ENCODE data around the gene HS6ST2.
A peak's percentile ranks its signal among the peaks of the same experiment; 100 is the strongest.

DNA sequence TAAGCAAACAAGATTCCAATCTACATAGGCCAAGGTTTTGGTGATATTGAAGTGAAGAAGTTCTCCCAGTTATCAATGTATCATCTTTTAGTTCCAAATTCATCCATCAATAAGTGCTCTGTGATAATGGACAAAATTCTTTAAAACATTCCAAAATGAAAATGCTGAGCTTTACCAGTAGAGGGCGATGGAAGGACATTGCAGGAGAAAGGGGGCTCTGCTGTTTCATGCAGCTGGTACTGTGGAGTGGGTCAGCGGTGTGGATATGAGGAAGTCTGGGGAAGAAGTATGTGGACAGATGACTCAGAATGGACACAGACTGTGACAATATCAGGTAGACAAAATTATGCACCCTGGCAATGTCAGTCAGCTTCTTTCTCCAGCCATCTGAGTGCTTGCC is 46.6 kb upstream of the HS6ST2 start:
- TF ChIP-seq POLR2AphosphoS5 (IDR thresholded peaks at IDR 0.05; ENCODE audit: low read depth, low read length) (no peak), POLR2A (IDR thresholded peaks at IDR 0.05; ENCODE audit: borderline replicate concordance, extremely low read depth, insufficient read depth, insufficient read length) (no peak), EZH2phosphoT487 (IDR thresholded peaks at IDR 0.05; ENCODE audit: borderline replicate concordance) (no peak), RAD21 (IDR thresholded peaks at IDR 0.05; ENCODE audit: low read depth) (peak; percentile 64), EGR1 (IDR thresholded peaks at IDR 0.05; ENCODE audit: low read depth) (no peak), YY1 (IDR thresholded peaks at IDR 0.05; ENCODE audit: extremely low read depth, insufficient replicate concordance, low read depth, low read length) (no peak), ZFX (IDR thresholded peaks at IDR 0.05) (no peak), ZNF274 (IDR thresholded peaks at IDR 0.05; ENCODE audit: low read depth, low read length) (no peak), EZH2 (IDR thresholded peaks at IDR 0.05) (no peak), SIN3A (IDR thresholded peaks at IDR 0.05; ENCODE audit: low read depth) (no peak), CEBPB (IDR thresholded peaks at IDR 0.05; ENCODE audit: low read depth) (no peak)
- TF ChIP-seq, protein P1, sequence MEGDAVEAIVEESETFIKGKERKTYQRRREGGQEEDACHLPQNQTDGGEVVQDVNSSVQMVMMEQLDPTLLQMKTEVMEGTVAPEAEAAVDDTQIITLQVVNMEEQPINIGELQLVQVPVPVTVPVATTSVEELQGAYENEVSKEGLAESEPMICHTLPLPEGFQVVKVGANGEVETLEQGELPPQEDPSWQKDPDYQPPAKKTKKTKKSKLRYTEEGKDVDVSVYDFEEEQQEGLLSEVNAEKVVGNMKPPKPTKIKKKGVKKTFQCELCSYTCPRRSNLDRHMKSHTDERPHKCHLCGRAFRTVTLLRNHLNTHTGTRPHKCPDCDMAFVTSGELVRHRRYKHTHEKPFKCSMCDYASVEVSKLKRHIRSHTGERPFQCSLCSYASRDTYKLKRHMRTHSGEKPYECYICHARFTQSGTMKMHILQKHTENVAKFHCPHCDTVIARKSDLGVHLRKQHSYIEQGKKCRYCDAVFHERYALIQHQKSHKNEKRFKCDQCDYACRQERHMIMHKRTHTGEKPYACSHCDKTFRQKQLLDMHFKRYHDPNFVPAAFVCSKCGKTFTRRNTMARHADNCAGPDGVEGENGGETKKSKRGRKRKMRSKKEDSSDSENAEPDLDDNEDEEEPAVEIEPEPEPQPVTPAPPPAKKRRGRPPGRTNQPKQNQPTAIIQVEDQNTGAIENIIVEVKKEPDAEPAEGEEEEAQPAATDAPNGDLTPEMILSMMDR (IDR thresholded peaks at IDR 0.05 in 2 of 3, conservative IDR thresholded peaks at IDR 0.05 in 1 of 3; ENCODE audit: borderline replicate concordance in 1 of 3, insufficient read depth in 1 of 3, low read depth in 2 of 3, low read length in 2 of 3): peak; percentile 47 to 62 (median 60); a peak in 5 of 6 replicates
- TF ChIP-seq, protein P2, sequence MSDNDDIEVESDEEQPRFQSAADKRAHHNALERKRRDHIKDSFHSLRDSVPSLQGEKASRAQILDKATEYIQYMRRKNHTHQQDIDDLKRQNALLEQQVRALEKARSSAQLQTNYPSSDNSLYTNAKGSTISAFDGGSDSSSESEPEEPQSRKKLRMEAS (IDR thresholded peaks at IDR 0.05): no peak
- TF ChIP-seq, protein P3, sequence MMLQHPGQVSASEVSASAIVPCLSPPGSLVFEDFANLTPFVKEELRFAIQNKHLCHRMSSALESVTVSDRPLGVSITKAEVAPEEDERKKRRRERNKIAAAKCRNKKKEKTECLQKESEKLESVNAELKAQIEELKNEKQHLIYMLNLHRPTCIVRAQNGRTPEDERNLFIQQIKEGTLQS (IDR thresholded peaks at IDR 0.05): no peak

Data from HCT116 (cell line).